GM12874 (cell line): ENCODE data around the gene SNRNP200.

ENCODE experiments used
- TF ChIP-seq, protein P1 (sequence below): IDR thresholded peaks from 2 replicates; pipeline ENCODE4 v1.5.1; 2011; ENCODE audit warnings: low read depth, mild to moderate bottlenecking, control low read depth, low read length, moderate library complexity; ENCODE audit not compliant: insufficient read depth

SNRNP200 gene

DNA sequence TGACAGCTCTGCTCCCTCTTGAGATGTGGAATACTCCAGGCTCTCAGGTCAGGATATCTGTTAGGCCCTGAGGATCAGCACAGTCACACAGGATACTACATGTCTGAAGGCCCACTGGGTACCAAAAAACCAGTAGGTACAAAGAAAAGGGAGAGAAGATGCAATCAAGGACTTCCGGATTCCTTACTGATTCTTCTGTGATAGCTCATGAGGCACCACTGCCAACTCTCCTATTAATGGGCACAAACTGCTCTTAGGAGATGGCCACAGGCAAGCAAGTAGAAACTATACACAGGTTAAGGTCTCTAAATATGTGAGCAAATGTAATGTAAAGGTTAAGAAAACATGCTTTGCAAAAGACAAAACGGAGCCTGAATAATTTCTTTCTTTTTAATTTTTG lies 43.0 kb downstream of the SNRNP200 start:
- TF ChIP-seq, protein P1, sequence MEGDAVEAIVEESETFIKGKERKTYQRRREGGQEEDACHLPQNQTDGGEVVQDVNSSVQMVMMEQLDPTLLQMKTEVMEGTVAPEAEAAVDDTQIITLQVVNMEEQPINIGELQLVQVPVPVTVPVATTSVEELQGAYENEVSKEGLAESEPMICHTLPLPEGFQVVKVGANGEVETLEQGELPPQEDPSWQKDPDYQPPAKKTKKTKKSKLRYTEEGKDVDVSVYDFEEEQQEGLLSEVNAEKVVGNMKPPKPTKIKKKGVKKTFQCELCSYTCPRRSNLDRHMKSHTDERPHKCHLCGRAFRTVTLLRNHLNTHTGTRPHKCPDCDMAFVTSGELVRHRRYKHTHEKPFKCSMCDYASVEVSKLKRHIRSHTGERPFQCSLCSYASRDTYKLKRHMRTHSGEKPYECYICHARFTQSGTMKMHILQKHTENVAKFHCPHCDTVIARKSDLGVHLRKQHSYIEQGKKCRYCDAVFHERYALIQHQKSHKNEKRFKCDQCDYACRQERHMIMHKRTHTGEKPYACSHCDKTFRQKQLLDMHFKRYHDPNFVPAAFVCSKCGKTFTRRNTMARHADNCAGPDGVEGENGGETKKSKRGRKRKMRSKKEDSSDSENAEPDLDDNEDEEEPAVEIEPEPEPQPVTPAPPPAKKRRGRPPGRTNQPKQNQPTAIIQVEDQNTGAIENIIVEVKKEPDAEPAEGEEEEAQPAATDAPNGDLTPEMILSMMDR, result no peak

DNA sequence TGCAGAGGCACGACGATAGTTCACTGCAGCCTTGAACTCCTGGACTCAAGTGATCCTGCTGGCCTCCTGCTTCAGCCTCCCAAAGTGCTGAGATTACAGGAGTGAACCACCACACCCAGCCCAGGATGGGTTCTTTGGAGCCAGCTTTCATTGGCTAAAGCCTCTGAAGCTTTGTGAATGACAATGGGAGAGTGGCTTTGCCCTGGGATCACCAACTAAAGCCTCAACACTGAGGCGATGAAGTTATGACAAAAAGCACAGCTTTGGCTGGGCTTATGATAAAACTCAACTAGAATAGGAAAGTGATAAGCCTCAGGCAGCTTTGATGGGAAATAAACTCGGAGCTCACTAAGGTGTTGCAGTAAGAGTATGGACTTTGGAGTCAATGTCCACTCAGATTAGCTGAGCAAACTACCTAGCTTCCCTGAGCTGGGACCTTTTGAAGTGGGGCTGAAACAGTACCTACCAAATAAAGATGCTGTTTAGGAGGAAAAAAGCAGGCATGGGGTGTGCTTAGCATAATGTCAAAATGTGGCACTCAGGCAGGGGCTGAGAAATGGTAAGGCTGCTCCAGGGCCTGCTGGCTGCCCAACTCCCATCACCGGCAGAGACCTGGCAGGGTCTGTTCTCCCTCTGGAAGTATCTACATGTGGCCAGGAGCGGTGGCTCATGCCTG lies 43.9 kb downstream of the SNRNP200 start:
- TF ChIP-seq, protein P1, result no peak

DNA sequence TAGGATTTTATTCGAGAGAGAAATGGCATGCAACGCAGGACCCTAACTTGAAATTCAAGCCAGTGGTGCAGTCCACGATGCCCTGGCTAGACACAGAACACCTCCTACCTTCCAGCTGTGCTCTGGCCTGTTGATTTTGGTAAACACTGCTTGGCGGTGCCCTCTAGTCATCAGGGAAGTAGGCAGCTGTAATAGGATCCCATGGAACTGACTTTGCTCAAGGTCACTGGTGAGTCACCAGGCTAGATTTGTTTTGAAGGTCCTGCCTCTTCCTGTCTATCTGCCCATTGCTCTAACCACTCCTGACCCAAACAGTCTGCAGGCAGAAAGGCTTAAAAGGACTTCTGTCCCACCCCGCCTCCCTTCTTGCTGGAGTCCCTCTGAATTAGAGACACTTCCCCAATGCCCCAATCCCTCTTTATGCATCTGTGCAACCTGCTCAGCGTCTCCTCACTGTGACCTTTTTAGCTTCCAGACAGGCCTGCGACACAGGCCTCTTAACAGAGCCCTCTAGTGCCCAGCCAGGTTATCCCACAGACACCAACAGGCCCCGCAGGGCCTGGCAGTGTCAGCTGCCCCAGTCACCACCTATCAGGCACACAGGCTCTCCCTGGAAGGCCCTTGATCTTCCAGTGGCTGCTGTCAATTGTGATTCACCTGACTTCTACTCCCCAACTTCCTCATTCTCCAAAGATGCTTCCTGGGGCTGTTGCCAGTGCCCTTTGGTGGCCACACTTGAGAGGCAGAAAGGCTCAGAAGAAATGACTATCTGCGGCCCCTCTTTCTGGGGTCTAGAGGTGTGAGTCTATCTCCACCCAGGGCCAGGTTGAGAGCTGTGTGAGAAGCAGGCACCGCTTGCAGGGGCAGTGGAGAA lies 44.7 kb downstream of the SNRNP200 start:
- TF ChIP-seq, protein P1, result peak; percentile 64

DNA sequence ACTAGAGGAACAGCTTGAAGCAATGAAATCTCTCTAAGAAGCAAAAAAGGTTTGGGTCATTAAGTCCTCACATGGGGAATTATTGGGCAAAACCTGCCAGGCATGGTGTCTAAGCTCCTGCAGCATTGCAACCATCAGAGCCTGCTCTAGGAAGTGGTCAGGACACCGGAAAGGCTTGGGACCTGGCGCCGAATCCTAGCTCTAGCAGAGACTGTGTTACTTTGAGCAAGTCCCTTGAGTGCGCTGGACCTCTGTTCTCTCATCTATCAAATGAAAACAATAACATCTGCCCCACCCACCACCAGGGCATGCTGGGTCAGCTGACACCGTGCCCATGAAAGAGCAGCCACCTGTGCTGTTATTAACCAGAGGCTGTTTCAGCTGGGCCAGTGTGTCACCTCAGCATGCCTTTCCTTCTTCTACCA lies 45.8 kb downstream of the SNRNP200 start:
- TF ChIP-seq, protein P1, result no peak

DNA sequence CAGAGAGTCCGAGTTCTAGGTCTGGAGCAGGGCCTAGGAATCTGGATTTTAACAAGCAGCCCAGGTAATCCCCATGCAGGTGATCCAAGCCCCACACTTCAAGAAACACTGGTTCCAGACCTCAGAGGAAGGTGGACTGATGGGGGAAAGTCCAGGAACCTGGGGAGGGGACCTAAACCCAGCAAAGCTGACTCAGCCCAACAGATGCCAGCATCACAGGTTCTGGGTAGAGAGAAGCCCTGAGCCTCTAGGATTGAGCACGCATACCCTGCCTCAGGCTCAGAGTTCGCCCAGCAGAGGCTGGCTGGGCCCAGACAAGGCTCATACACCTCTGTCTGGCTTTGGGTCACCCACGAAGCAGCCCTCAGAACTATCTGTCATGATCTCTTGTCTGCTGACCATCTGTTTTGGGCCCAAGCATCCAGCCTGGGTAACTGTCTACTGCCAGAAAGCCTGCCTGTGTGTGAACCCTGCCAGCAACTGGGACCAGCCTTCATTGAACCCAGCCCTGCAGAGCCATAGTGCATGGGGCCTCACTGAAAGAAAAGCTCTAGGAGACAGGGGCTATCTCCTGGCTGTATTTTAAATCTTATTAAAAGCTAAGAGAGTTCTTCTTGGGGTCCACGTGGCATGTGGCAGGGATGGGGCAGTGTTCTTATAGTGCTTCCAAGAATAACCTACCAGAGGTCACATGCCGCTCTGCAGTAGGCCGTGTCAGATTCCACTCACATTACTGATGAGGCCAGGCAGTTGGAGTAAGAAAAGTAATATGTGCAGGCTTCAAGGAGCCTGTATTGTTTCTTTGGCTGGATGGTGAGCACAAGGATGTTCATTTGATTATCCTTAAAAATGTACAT lies 47.0 kb downstream of the SNRNP200 start:
- TF ChIP-seq, protein P1, result no peak

DNA sequence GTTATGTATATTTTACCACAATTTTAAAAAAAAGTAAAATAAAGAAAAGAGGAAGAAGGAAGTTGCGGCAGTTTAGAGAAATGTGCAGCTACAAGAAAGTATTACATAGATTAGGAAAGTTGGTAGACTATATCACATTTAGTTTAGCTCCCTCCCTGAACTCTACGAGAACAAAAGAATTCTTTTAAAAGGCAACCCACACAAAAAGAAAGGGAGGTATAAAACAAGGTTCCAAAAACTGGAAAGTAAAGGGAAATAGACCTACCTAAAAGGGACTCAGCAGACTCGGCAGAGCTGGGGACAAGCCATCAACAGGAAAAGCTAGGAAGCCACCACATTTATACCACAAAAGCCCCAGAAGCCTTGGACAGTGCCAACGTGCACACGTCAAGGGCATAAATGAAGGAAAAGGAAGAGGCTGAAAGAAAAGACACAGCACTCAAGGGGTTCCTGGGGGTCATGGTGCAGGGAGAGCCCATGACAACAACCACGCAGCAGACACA lies 48.7 kb downstream of the SNRNP200 start:
- TF ChIP-seq, protein P1, result no peak
